GM12878 (cell line): Measurements from ENCODE around the gene CCDC138. TPM values are rescaled to one million over a fixed set of nuclear protein-coding genes. Genes with fewer than 3 reads are reported as not detected.

ENCODE experiments used
- ATAC-seq: fragments of 200-7000 bp; cut with Tn5 transposase; 3 replicates; pipeline ENCODE4 v1.9.1; 2020; ENCODE audit warnings: mild to moderate bottlenecking, moderate library complexity
- BruUV-seq: library from RNA; stranded (reverse); fragments of 400-500 nt; replicated peaks from 2 replicates; lab custom pipeline; 2021; lab: Mats Ljungman, UMichigan
- CTCF ChIA-PET: fragments of 300-600 bp; sonication (Branson Sonifier 250); formaldehyde crosslinking; extraction: SDS; loops from one replicate; lab custom pipeline; 2021; ENCODE audit warnings: inconsistent platforms; lab: Yijun Ruan, JAX
- POLR2A ChIA-PET: fragments of 350-600 bp; formaldehyde crosslinking; extraction: SDS; loops from one replicate; lab custom pipeline; 2021; ENCODE audit warnings: inconsistent platforms; lab: Charles Lee
- RAD21 ChIA-PET: fragments of 300-600 bp; sonication (Branson Sonifier 250); formaldehyde crosslinking; loops from one replicate; lab custom pipeline; 2023; ENCODE audit warnings: antibody characterized with exemption; ENCODE audit not compliant: unreplicated experiment; lab: Charles Lee
- SMC1A ChIA-PET: fragments of 300-600 bp; sonication (Branson Sonifier 250); formaldehyde crosslinking; loops from one replicate; lab custom pipeline; 2023; ENCODE audit not compliant: unreplicated experiment, uncharacterized antibody; lab: Charles Lee
- DNase-seq: peaks from one replicate; pipeline ENCODE4 v3.0.0-alpha.2; 2011; ENCODE audit warnings: low read depth, low spot score
- FAIRE-seq: peaks from 3 replicates; lab custom pipeline; 2011; peaks lifted over from hg19 to GRCh38; lab: Jason Lieb, UNC
- H2AFZ ChIP-seq: 2 replicates; pipeline ENCODE4 v1.6.0; 2011; ENCODE audit warnings: low read depth, low read length, control low read depth; ENCODE audit not compliant: control insufficient read depth
- H3K27ac ChIP-seq: 2 replicates; pipeline ENCODE4 v1.5.1; 2011; ENCODE audit warnings: control low read depth; ENCODE audit not compliant: control insufficient read depth, insufficient read depth
- H3K27me3 ChIP-seq, 2 experiments: replicated peaks in 1 of 2; 2 replicates each; pipeline versions ENCODE4 v1.6.0 to v1.6.1; 2011; ENCODE audit warnings: low read length in 1 of 2; ENCODE audit not compliant: control insufficient read depth in 2 of 2, insufficient read depth in 2 of 2
- H3K36me3 ChIP-seq, 2 experiments: 2 replicates each; pipeline ENCODE4 v1.5.1; 2011; ENCODE audit warnings: low read length in 1 of 2; ENCODE audit not compliant: control insufficient read depth in 2 of 2, insufficient read depth in 2 of 2
- H3K4me1 ChIP-seq: 2 replicates; pipeline ENCODE4 v1.6.1; 2011; ENCODE audit warnings: mild to moderate bottlenecking, low read length, moderate library complexity, mixed read lengths; ENCODE audit not compliant: control insufficient read depth, insufficient read depth
- H3K4me2 ChIP-seq: 2 replicates; pipeline ENCODE4 v1.6.0; 2011; ENCODE audit warnings: control low read depth; ENCODE audit not compliant: control insufficient read depth, insufficient read depth
- H3K4me3 ChIP-seq: fragments of 200-600 bp; sonication (generic); 2 replicates; pipeline ENCODE4 v1.5.1; 2016
- H3K79me2 ChIP-seq: 2 replicates; pipeline ENCODE4 v1.6.0; 2011; ENCODE audit warnings: low read length; ENCODE audit not compliant: control insufficient read depth, insufficient read depth
- H3K9ac ChIP-seq: 2 replicates; pipeline ENCODE4 v1.8.0; 2011; ENCODE audit warnings: low read length, control low read depth, mixed read lengths; ENCODE audit not compliant: control insufficient read depth, insufficient read depth
- H3K9me3 ChIP-seq: replicated peaks from 3 replicates; pipeline ENCODE4 v1.5.1; 2011; ENCODE audit warnings: mild to moderate bottlenecking, low read length; ENCODE audit not compliant: control insufficient read depth, insufficient read depth
- H4K20me1 ChIP-seq: 2 replicates; pipeline ENCODE4 v1.6.0; 2011; ENCODE audit not compliant: control insufficient read depth, insufficient read depth
- BCL11A ChIP-seq: IDR thresholded peaks from 2 replicates; pipeline ENCODE4 v1.6.1; 2011; ENCODE audit warnings: low read depth, low read length
- FOXM1 ChIP-seq: IDR thresholded peaks from 2 replicates; pipeline ENCODE4 v1.6.1; 2012; ENCODE audit warnings: low read depth, mild to moderate bottlenecking, inconsistent platforms, low read length, moderate library complexity
- MYB ChIP-seq: fragments of 150-350 bp; IDR thresholded peaks from 2 replicates; pipeline ENCODE4 v1.6.1; 2014; ENCODE audit warnings: mild to moderate bottlenecking, low read depth, low read length, borderline replicate concordance
- RBBP5 ChIP-seq: fragments of 200-600 bp; sonication (generic); conservative IDR thresholded peaks from 2 replicates; pipeline ENCODE4 v1.6.1; 2016
- SREBF1 ChIP-seq: IDR thresholded peaks from 2 replicates; pipeline ENCODE4 v1.6.1; 2012; ENCODE audit warnings: mild to moderate bottlenecking, low read length
- TCF12 ChIP-seq: IDR thresholded peaks from 2 replicates; pipeline ENCODE4 v1.6.1; 2011; ENCODE audit warnings: low read depth, mild to moderate bottlenecking, low read length
- TCF7 ChIP-seq: IDR thresholded peaks from 2 replicates; pipeline ENCODE4 v1.6.1; 2014; ENCODE audit warnings: antibody characterized with exemption, borderline replicate concordance
- YBX1 ChIP-seq: fragments of 450-650 bp; IDR thresholded peaks from 2 replicates; pipeline ENCODE4 v1.6.1; 2016; ENCODE audit warnings: antibody characterized with exemption
- WGBS: methylation state at CpG from one replicate; pipeline ENCODE4 v1.1.6; 2016; ENCODE audit warnings: low lambda C conversion rate; ENCODE audit not compliant: insufficient replicate concordance, insufficient coverage; ENCODE audit errors: missing lambda C conversion rate; 5-methylcytosine and 5-hydroxymethylcytosine counted together
- in situ Hi-C: fragments of 300-500 bp; cut with MboI; formaldehyde crosslinking; loops from 9 replicates; pipeline ENCODE4 v1.14.3; 2018; ENCODE audit warnings: mixed read lengths
- intact Hi-C: fragments of 100-400 bp; cut with micrococcal nuclease; formaldehyde crosslinking; loops from one replicate; pipeline ENCODE4 v1.14.2; 2022; ENCODE audit not compliant: unreplicated experiment
- polyA plus RNA-seq, 11 experiments: library from polyadenylated mRNA; depleted of rRNA in 4 of 11; unstranded in 6 of 11; stranded (reverse) in 5 of 11; fragments of >200 nt; fragmentation: Nextera tagmentation in 4 of 11; fragmentation: Illumina TruSeq in 1 of 11; extraction: Ambion mirVana in 4 of 11; extraction: Trizol in 1 of 11; gene quantifications; 1 replicate in 1 of 11; 2 replicates in 10 of 11; pipeline versions ENCODE4 v1.2.1 to v1.2.3, GENCODE V29; 2011 to 2016; ENCODE audit warnings: inconsistent platforms in 2 of 11, missing spikeins in 2 of 11, low read depth in 1 of 11
- total RNA-seq, 4 experiments: library from RNA; depleted of rRNA in 3 of 4; stranded (reverse); fragments of >200 nt in 3 of 4; fragmentation: Illumina TruSeq in 1 of 4; extraction: Trizol in 1 of 4; gene quantifications; 2 replicates each; pipeline versions ENCODE4 v1.2.1 to v1.2.3, GENCODE V29; 2013 to 2021
- TF ChIP-seq, protein P1 (sequence below): fragments of 450-650 bp; formaldehyde crosslinking; IDR thresholded peaks from 2 replicates; pipeline ENCODE4 v1.4.0; 2022; ENCODE audit warnings: mild to moderate bottlenecking, moderate library complexity

The CCDC138 gene
- total and polyA plus RNA-seq, 10 of the 15 experiments (the other 5 are each of a cell fraction or from before 2014, with no cell fraction given) = 7.9 to 19.4 (median 13.0) TPM

DNA sequence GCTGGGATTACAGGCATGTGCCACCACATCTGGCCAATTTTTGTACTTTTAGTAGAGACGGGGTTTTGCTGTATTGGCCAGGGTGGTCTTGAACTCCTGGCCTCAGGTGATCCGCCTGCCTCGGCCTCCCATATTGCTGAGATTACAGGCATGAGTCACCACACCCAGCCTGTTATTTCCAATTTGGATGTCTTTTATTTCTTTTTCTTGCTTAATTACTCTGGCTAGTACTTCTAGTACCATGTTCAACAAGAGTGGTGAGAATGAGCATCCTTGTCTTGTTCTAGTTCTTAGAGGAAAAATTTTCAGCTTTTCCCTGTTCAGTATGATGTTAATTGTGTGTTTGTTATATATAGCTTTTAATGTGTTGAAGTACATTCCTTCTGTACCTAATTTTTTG lies 23.4 kb downstream of the CCDC138 start:
- CTCF ChIA-PET = no interaction called here
- H3K9ac ChIP-seq = no peak overlapping the region
- SMC1A ChIA-PET = no interaction called here
- ATAC-seq = no peak
- H3K27me3 ChIP-seq = no peaks in the 10 kb centered on the region
- no peak overlapping the region for H3K27ac ChIP-seq
- no peaks in the 10 kb centered on the region; the same call in 1 of the 2 replicates for H3K79me2 ChIP-seq
- no peak for DNase-seq
- BruUV-seq = no TSS peak
- H3K4me2 ChIP-seq = no peak overlapping the region
- intact Hi-C loops = no loop called here
- POLR2A ChIA-PET = no interaction called here
- H3K4me3 ChIP-seq = no peak overlapping the region
- TF ChIP-seq TCF7 = no peak
- TF ChIP-seq YBX1 = no peak
- TF ChIP-seq TCF12 = no peak
- no peak for TF ChIP-seq SREBF1
- no peak for TF ChIP-seq BCL11A
- no peak for TF ChIP-seq RBBP5
- TF ChIP-seq MYB = no peak
- TF ChIP-seq, protein P1, sequence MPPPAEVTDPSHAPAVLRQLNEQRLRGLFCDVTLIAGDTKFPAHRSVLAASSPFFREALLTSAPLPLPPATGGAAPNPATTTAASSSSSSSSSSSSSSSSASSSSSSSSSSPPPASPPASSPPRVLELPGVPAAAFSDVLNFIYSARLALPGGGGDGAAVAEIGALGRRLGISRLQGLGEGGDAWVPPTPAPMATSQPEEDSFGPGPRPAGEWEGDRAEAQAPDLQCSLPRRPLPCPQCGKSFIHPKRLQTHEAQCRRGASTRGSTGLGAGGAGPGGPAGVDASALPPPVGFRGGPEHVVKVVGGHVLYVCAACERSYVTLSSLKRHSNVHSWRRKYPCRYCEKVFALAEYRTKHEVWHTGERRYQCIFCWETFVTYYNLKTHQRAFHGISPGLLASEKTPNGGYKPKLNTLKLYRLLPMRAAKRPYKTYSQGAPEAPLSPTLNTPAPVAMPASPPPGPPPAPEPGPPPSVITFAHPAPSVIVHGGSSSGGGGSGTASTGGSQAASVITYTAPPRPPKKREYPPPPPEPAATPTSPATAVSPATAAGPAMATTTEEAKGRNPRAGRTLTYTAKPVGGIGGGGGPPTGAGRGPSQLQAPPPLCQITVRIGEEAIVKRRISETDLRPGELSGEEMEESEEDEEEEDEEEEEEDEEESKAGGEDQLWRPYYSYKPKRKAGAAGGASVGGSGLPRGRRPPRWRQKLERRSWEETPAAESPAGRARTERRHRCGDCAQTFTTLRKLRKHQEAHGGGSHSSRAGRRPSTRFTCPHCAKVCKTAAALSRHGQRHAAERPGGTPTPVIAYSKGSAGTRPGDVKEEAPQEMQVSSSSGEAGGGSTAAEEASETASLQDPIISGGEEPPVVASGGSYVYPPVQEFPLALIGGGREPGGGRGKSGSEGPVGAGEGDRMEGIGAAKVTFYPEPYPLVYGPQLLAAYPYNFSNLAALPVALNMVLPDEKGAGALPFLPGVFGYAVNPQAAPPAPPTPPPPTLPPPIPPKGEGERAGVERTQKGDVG (CRISPR knock-in tag) = no peak
- no peak for TF ChIP-seq FOXM1
- TF ChIP-seq, all 136 proteins: peak for 0
- no peak for FAIRE-seq
- RAD21 ChIA-PET = no interaction called here
- Histone ChIP-seq H3K4me1 (no peaks in the 10 kb centered on the region), H3K36me3 (peaks cover 0 to 16% of the 10 kb centered on the region in 2 experiments; a peak in 3 of 4 replicates), H3K9me3 (peaks cover 12% of the 10 kb centered on the region; the same call in 2 of the 3 replicates), H4K20me1 (no peaks in the 10 kb centered on the region), H2AFZ (no peak overlapping the region)
- WGBS = 96% methylated on average over 3 of the region's 3 CpGs
- in situ Hi-C loops = no loop called here
